Trophoblast cell (in vitro differentiated cells and primary cell): ENCODE results near the gene ATF6.

Source experiments
- DNase-seq, 2 donors: peaks; one replicate each; pipeline ENCODE4 v3.0.0-alpha.2; 2016
- H2AFZ ChIP-seq: 2 replicates; pipeline ENCODE4 v1.6.1; 2013; ENCODE audit warnings: low read length, moderate library complexity, mild to moderate bottlenecking; ENCODE audit not compliant: insufficient read depth, poor library complexity
- H2AK5ac ChIP-seq: 2 replicates; pipeline ENCODE4 v1.6.1; 2013; ENCODE audit warnings: mild to moderate bottlenecking, low read length
- H2BK120ac ChIP-seq: 2 replicates; pipeline ENCODE4 v1.6.1; 2013; ENCODE audit warnings: low read length, mild to moderate bottlenecking, moderate library complexity; ENCODE audit not compliant: insufficient read depth, poor library complexity
- H2BK12ac ChIP-seq: 2 replicates; pipeline ENCODE4 v1.6.1; 2013; ENCODE audit warnings: mild to moderate bottlenecking, low read length, moderate library complexity
- H2BK5ac ChIP-seq: 2 replicates; pipeline ENCODE4 v1.6.1; 2013; ENCODE audit warnings: low read length, low read depth, moderate library complexity, mild to moderate bottlenecking; ENCODE audit not compliant: poor library complexity
- H3K14ac ChIP-seq: 2 replicates; pipeline ENCODE4 v1.6.1; 2013; ENCODE audit warnings: mild to moderate bottlenecking, low read length
- H3K18ac ChIP-seq: 2 replicates; pipeline ENCODE4 v1.6.1; 2013; ENCODE audit warnings: mild to moderate bottlenecking, low read length
- H3K23ac ChIP-seq: 2 replicates; pipeline ENCODE4 v1.6.1; 2013; ENCODE audit warnings: low read length
- H3K27ac ChIP-seq: 2 replicates; pipeline ENCODE4 v1.5.1; 2013; ENCODE audit warnings: low read depth, mild to moderate bottlenecking, inconsistent platforms, low read length, moderate library complexity
- H3K27me3 ChIP-seq: 2 replicates; pipeline ENCODE4 v1.6.1; 2013; ENCODE audit warnings: inconsistent platforms, mild to moderate bottlenecking, low read length, moderate library complexity; ENCODE audit not compliant: insufficient read depth
- H3K36me3 ChIP-seq, 2 experiments: 1 replicate in 1 of 2; 2 replicates in 1 of 2; pipeline ENCODE4 v1.6.1; 2013; ENCODE audit warnings: low read length in 2 of 2, mild to moderate bottlenecking in 2 of 2, moderate library complexity in 1 of 2; ENCODE audit not compliant: insufficient read depth in 2 of 2, control insufficient read depth in 1 of 2
- H3K4ac ChIP-seq: 2 replicates; pipeline ENCODE4 v1.6.1; 2013; ENCODE audit warnings: low read depth, mild to moderate bottlenecking, low read length, moderate library complexity
- H3K4me1 ChIP-seq, 2 experiments: 1 replicate in 1 of 2; 2 replicates in 1 of 2; pipeline ENCODE4 v1.6.1; 2013; ENCODE audit warnings: low read length in 2 of 2, mild to moderate bottlenecking in 2 of 2, moderate library complexity in 1 of 2; ENCODE audit not compliant: insufficient read depth in 2 of 2, control insufficient read depth in 1 of 2
- H3K4me2 ChIP-seq: 2 replicates; pipeline ENCODE4 v1.6.1; 2013; ENCODE audit warnings: inconsistent platforms, mild to moderate bottlenecking, low read length, moderate library complexity
- H3K4me3 ChIP-seq: 2 replicates; pipeline ENCODE4 v1.5.1; 2013; ENCODE audit warnings: mild to moderate bottlenecking, low read depth, low read length, inconsistent platforms
- H3K79me1 ChIP-seq: one replicate; pipeline ENCODE4 v1.6.1; 2013; ENCODE audit warnings: low read length
- H3K79me2 ChIP-seq: 2 replicates; pipeline ENCODE4 v1.6.1; 2013; ENCODE audit warnings: low read length, mild to moderate bottlenecking; ENCODE audit not compliant: control insufficient read depth, insufficient read depth, poor library complexity
- H3K9ac ChIP-seq: 2 replicates; pipeline ENCODE4 v1.6.1; 2013; ENCODE audit warnings: mild to moderate bottlenecking, low read length
- H3K9me3 ChIP-seq: 2 replicates; pipeline ENCODE4 v1.6.1; 2013; ENCODE audit warnings: low read depth, mild to moderate bottlenecking, control low read depth, inconsistent platforms, low read length; ENCODE audit not compliant: insufficient read depth
- H4K12ac ChIP-seq: 2 replicates; pipeline ENCODE4 v1.6.1; 2013; ENCODE audit warnings: low read depth, mild to moderate bottlenecking, low read length, moderate library complexity
- H4K8ac ChIP-seq: 2 replicates; pipeline ENCODE4 v1.6.1; 2013; ENCODE audit warnings: low read depth, mild to moderate bottlenecking, low read length, moderate library complexity
- H4K91ac ChIP-seq: one replicate; pipeline ENCODE4 v1.6.1; 2013; ENCODE audit warnings: low read depth, mild to moderate bottlenecking, low read length, moderate library complexity
- WGBS: extraction: QIAGEN DNeasy Blood & Tissue Kit; methylation state at CpG from one replicate; pipeline ENCODE4 v1.1.7; 2013; ENCODE audit warnings: missing lambda C conversion rate; ENCODE audit not compliant: insufficient read length, insufficient coverage; ENCODE audit errors: extremely low coverage; 5-methylcytosine and 5-hydroxymethylcytosine counted together

Gene ATF6

GRCh38 chr1:161887730-161888287, 121.7 kb downstream of the ATF6 start:
- Histone ChIP-seq H4K12ac (no peak overlapping the region), H3K4me3 (no peak overlapping the region), H3K9ac (no peak overlapping the region), H3K4me1 (no peaks in the 10 kb centered on the region), H3K79me1 (no peaks in the 10 kb centered on the region), H3K27me3 (no peaks in the 10 kb centered on the region), H2AK5ac (no peak overlapping the region), H2BK120ac (no peak overlapping the region), H2BK12ac (no peak overlapping the region), H3K4ac (no peak overlapping the region), H3K18ac (no peak overlapping the region), H4K91ac (no peak overlapping the region), H3K36me3 (peaks cover 6 to 8% of the 10 kb centered on the region in 2 experiments), H3K9me3 (no peaks in the 10 kb centered on the region), H3K79me2 (no peaks in the 10 kb centered on the region), H3K14ac (no peak overlapping the region), H3K4me2 (no peak overlapping the region), H4K8ac (no peak overlapping the region), H2BK5ac (no peak overlapping the region), H3K27ac (no peak overlapping the region), H2AFZ (no peak overlapping the region), H3K23ac (no peak overlapping the region)
- DNase-seq: no peak
- no CpG with 5 or more reads among the region's 3 CpGs for WGBS

GRCh38 chr1:161890574-161890973, 124.5 kb downstream of the ATF6 start:
- Histone ChIP-seq H3K4ac (no peak overlapping the region), H3K79me2 (no peaks in the 10 kb centered on the region), H3K23ac (no peak overlapping the region), H3K79me1 (no peaks in the 10 kb centered on the region), H2AFZ (no peak overlapping the region), H4K8ac (no peak overlapping the region), H3K9me3 (no peaks in the 10 kb centered on the region), H3K14ac (no peak overlapping the region), H4K12ac (no peak overlapping the region), H2BK120ac (no peak overlapping the region), H2BK5ac (no peak overlapping the region), H3K27ac (no peak overlapping the region), H3K36me3 (peaks cover 6 to 8% of the 10 kb centered on the region in 2 experiments), H3K4me2 (no peak overlapping the region), H4K91ac (no peak overlapping the region), H3K18ac (no peak overlapping the region), H3K4me3 (no peak overlapping the region), H3K9ac (no peak overlapping the region), H3K4me1 (no peaks in the 10 kb centered on the region), H2AK5ac (no peak overlapping the region), H2BK12ac (no peak overlapping the region), H3K27me3 (no peaks in the 10 kb centered on the region)
- no CpG with 5 or more reads among the region's 22 CpGs for WGBS
- no peak for DNase-seq

- H3K27ac ChIP-seq: no peak overlapping the region
- no peak overlapping the region for H2BK120ac ChIP-seq
- H2AFZ ChIP-seq: no peak overlapping the region
- no peak overlapping the region for H4K8ac ChIP-seq
- WGBS: no CpG with 5 or more reads among the region's 2 CpGs
- no peak overlapping the region for H3K4me3 ChIP-seq
- H2BK5ac ChIP-seq: no peak overlapping the region
- H3K79me1 ChIP-seq: no peaks in the 10 kb centered on the region
- H3K23ac ChIP-seq: no peak overlapping the region
- no peak overlapping the region for H2AK5ac ChIP-seq
- no peaks in the 10 kb centered on the region for H3K79me2 ChIP-seq
- no peak overlapping the region for H3K18ac ChIP-seq
- H3K36me3 ChIP-seq: no peaks in the 10 kb centered on the region
- H3K4ac ChIP-seq: no peak overlapping the region
- no peaks in the 10 kb centered on the region for H3K4me1 ChIP-seq
- no peak overlapping the region for H3K9ac ChIP-seq
- no peak overlapping the region for H4K12ac ChIP-seq
- no peak overlapping the region for H3K14ac ChIP-seq
- no peak overlapping the region for H2BK12ac ChIP-seq
- H3K4me2 ChIP-seq: no peak overlapping the region
- no peak for DNase-seq
- H3K9me3 ChIP-seq: no peaks in the 10 kb centered on the region
- no peaks in the 10 kb centered on the region for H3K27me3 ChIP-seq
- no peak overlapping the region for H4K91ac ChIP-seq
Observed at GRCh38 chr1:161899091-161899490, 133.0 kb downstream of the ATF6 start.

- Histone ChIP-seq H3K4me2 (no peak overlapping the region), H3K79me1 (no peaks in the 10 kb centered on the region), H3K4me3 (no peak overlapping the region), H2BK120ac (no peak overlapping the region), H4K91ac (no peak overlapping the region), H2AFZ (no peak overlapping the region), H4K12ac (no peak overlapping the region), H2BK12ac (no peak overlapping the region), H3K23ac (no peak overlapping the region), H3K36me3 (no peaks in the 10 kb centered on the region), H3K4ac (no peak overlapping the region), H2BK5ac (no peak overlapping the region), H2AK5ac (no peak overlapping the region), H3K4me1 (no peaks in the 10 kb centered on the region), H3K9me3 (no peaks in the 10 kb centered on the region), H3K27me3 (no peaks in the 10 kb centered on the region), H3K79me2 (no peaks in the 10 kb centered on the region), H3K27ac (no peak overlapping the region), H3K18ac (no peak overlapping the region), H3K9ac (no peak overlapping the region), H4K8ac (no peak overlapping the region), H3K14ac (no peak overlapping the region)
- no peak for DNase-seq
- WGBS: no CpG with 5 or more reads among the region's 5 CpGs
Observed at GRCh38 chr1:161900160-161900559, 134.0 kb downstream of the ATF6 start.
